Measurements from ENCODE around the gene CALR.

The CALR gene

GRCh38 chr19:12937093-12937926 is 1.1 kb upstream of the CALR start (continued):
- no peak for TF ChIP-seq ZNF449 (tag by site-specific recombination; IDR thresholded peaks at IDR 0.05)
- TF ChIP-seq KLF8 (tag by site-specific recombination; IDR thresholded peaks at IDR 0.05): 0 out of 2 replicates have a peak, but pooled peaks have one; percentile 22
- TF ChIP-seq ZNF37A (tag by site-specific recombination; IDR thresholded peaks at IDR 0.05): no peak
- TF ChIP-seq, protein P1, sequence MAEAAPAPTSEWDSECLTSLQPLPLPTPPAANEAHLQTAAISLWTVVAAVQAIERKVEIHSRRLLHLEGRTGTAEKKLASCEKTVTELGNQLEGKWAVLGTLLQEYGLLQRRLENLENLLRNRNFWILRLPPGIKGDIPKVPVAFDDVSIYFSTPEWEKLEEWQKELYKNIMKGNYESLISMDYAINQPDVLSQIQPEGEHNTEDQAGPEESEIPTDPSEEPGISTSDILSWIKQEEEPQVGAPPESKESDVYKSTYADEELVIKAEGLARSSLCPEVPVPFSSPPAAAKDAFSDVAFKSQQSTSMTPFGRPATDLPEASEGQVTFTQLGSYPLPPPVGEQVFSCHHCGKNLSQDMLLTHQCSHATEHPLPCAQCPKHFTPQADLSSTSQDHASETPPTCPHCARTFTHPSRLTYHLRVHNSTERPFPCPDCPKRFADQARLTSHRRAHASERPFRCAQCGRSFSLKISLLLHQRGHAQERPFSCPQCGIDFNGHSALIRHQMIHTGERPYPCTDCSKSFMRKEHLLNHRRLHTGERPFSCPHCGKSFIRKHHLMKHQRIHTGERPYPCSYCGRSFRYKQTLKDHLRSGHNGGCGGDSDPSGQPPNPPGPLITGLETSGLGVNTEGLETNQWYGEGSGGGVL (tag by site-specific recombination; IDR thresholded peaks at IDR 0.05): peak; percentile 25; the same call in 1 of the 2 replicates
- TF ChIP-seq IKZF3 (tag by site-specific recombination; IDR thresholded peaks at IDR 0.05): peak; percentile 60; the same call in 1 of the 2 replicates
- no peak for TF ChIP-seq YY2 (tag by site-specific recombination; IDR thresholded peaks at IDR 0.05)
- no peak for TF ChIP-seq ZNF768 (tag by site-specific recombination; IDR thresholded peaks at IDR 0.05)
- no peak for TF ChIP-seq ZNF132 (tag by site-specific recombination; IDR thresholded peaks at IDR 0.05; ENCODE audit: borderline replicate concordance)
- TF ChIP-seq ZNF16 (tag by site-specific recombination; IDR thresholded peaks at IDR 0.05; ENCODE audit: low read depth): no peak
- TF ChIP-seq ZNF580 (tag by site-specific recombination; IDR thresholded peaks at IDR 0.05): no peak
- TF ChIP-seq YY1 (tag by site-specific recombination; IDR thresholded peaks at IDR 0.05): no peak
- no peak for TF ChIP-seq ZNF292 (tag by site-specific recombination; IDR thresholded peaks at IDR 0.05; ENCODE audit: borderline replicate concordance, low read depth)
- TF ChIP-seq ZNF501 (tag by site-specific recombination; IDR thresholded peaks at IDR 0.05): no peak
- TF ChIP-seq ZBTB11 (tag by site-specific recombination; conservative IDR thresholded peaks at IDR 0.05; ENCODE audit: low read depth): no peak
- no peak for TF ChIP-seq ZNF354C (tag by site-specific recombination; IDR thresholded peaks at IDR 0.05; ENCODE audit: borderline replicate concordance, low read depth)

GRCh38 chr19:12938779-12939601 is 581 bp downstream of the CALR start:
- Histone ChIP-seq H3K36me3 (ENCODE audit: control insufficient read depth in 2 of 2, insufficient read depth in 1 of 2, low read length in 2 of 2) (peaks cover 21 to 50% of the 10 kb centered on the region in 2 experiments; a peak in 2 of 3 replicates), H3K4me1 (ENCODE audit: control insufficient read depth, insufficient read depth, low read length) (peaks cover 9% of the 10 kb centered on the region), H3K4me3 (ENCODE audit: low read depth, low read length) (peak overlapping the region; percentile 97), H3K27ac (ENCODE audit: extremely low read depth, low read depth, low read length) (peak overlapping the region; percentile 82), H3K9me3 (ENCODE audit: control insufficient read depth, insufficient read depth, low read depth, low read length) (no peaks in the 10 kb centered on the region)
- ChIA-PET CTCF (interaction anchor here (0.7 to 2.6 kb wide), 3 partner anchors 26 to 95 kb away, joined by 4 to 11 read pairs (median 5); no protein-coding TSS in a partner anchor), POLR2A (interaction anchor here (0.7 to 2.9 kb wide), 6 partner anchors 7 to 57 kb away, joined by 3 to 21 read pairs (median 7); partner anchors contain the start of genes DNASE2 and RAD23A)
- TF ChIP-seq ZNF501 (tag by site-specific recombination; IDR thresholded peaks at IDR 0.05) (0 out of 2 replicates have a peak, but pooled peaks have one; percentile 5), ZNF585B (tag by site-specific recombination; IDR thresholded peaks at IDR 0.05) (no peak), ZFP3 (tag by site-specific recombination; IDR thresholded peaks at IDR 0.05; ENCODE audit: low read depth) (no peak), ZSCAN4 (tag by site-specific recombination; IDR thresholded peaks at IDR 0.05) (no peak), ZNF629 (tag by site-specific recombination; IDR thresholded peaks at IDR 0.05) (no peak), ZNF223 (tag by site-specific recombination; IDR thresholded peaks at IDR 0.05) (no peak), ZNF548 (tag by site-specific recombination; IDR thresholded peaks at IDR 0.05) (no peak), ZNF510 (tag by site-specific recombination; IDR thresholded peaks at IDR 0.05; ENCODE audit: insufficient replicate concordance) (no peak)
